Esophagus squamous epithelium (tissue), 5 donors: ENCODE measurements around the gene TREH. TPM values are rescaled to one million over a fixed set of nuclear protein-coding genes. Genes with fewer than 3 reads are reported as not detected.
A peak's percentile ranks its signal among the peaks of the same experiment; 100 is the strongest.
"Not testable (repeated sequence)": the region's sequence is repeated elsewhere in the genome, so short reads cannot be mapped to it uniquely, and the experiment has no call there.

Experiments used
- DNase-seq: peaks from one replicate; lab custom pipeline; 2025; lab: John Stamatoyannopoulos, UW
- H3K27ac ChIP-seq, 4 donors: fragments of 200-600 bp; sonication (generic); one replicate each; pipeline ENCODE4 v1.5.1; 2016 to 2019; ENCODE audit warnings: mild to moderate bottlenecking in 1 of 4
- H3K27me3 ChIP-seq, 4 donors: fragments of 200-600 bp; sonication (generic); 1 replicate in 3 of 4; 2 replicates in 1 of 4; pipeline versions ENCODE4 v1.5.1 to v1.6.0; 2017 to 2021; ENCODE audit warnings: antibody characterized with exemption in 1 of 4
- H3K36me3 ChIP-seq, 3 donors: fragments of 200-600 bp; sonication (generic); one replicate each; pipeline ENCODE4 v1.5.1; 2016 to 2019
- H3K4me1 ChIP-seq, 3 donors: fragments of 200-600 bp; sonication (generic); one replicate each; pipeline ENCODE4 v1.5.1; 2017 to 2019
- H3K4me3 ChIP-seq, 4 donors: fragments of 200-600 bp; sonication (generic); 1 replicate in 3 of 4; 2 replicates in 1 of 4; pipeline ENCODE4 v1.5.1; 2016 to 2019; ENCODE audit warnings: mild to moderate bottlenecking in 2 of 4, moderate library complexity in 1 of 4
- H3K9me3 ChIP-seq, 3 donors: fragments of 200-600 bp; sonication (generic); one replicate each; pipeline ENCODE4 v1.5.1; 2016 to 2019
- POLR2A ChIP-seq, 4 donors: fragments of 450-650 bp; IDR thresholded peaks; one replicate each; pipeline ENCODE4 v1.6.1; 2017; ENCODE audit warnings: antibody characterized with exemption in 4 of 4, mild to moderate bottlenecking in 4 of 4, moderate library complexity in 3 of 4
- WGBS, 2 donors: methylation state at CpG; one replicate each; pipeline ENCODE4 v1.1.5; 2018; 5-methylcytosine and 5-hydroxymethylcytosine counted together
- intact Hi-C: fragments of 100-400 bp; cut with DNase I; formaldehyde crosslinking; loops from one replicate; pipeline ENCODE4 v1.15.0; 2022
- total RNA-seq, 4 donors: library from RNA; depleted of rRNA; stranded (reverse); fragments of >200 nt; gene quantifications; one replicate each; pipeline ENCODE4 v1.1.0, GENCODE V29; 2016
- TF ChIP-seq, protein P1 (sequence below), 6 experiments: fragments of 450-650 bp in 4 of 6; fragments of 200-600 bp in 2 of 6; sonication (generic) in 2 of 6; IDR thresholded peaks; one replicate each; pipeline ENCODE4 v1.5.1; 2016 to 2019; ENCODE audit warnings: antibody characterized with exemption in 6 of 6, mild to moderate bottlenecking in 4 of 6, moderate library complexity in 4 of 6
- donor health status: DM: yes; HTN: yes; CAD: no.

Gene TREH
- total RNA-seq, 4 donors from 2014 or later = 0.09 to 0.57 TPM; not detected in 2

DNA sequence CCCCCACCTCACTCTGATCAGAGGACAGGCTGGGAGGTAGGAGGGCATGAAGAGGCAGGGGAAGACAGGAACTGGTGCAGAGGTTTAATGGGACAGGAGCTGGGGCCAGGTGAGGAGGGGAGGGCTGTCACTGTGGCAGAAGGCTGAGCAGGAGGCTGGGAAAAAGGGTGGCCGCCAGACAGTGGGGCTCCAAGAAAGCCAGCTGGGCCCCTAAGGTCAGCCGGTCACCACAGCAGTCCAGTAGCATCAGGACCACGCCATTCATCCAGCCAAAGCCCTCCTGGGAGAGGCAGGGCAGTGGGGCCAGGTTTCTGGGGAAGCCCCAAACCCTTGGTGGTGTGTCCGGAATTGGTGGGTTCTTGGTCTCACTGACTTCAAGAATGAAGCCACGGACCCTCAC is 8.5 kb upstream of the TREH start:
- DNase-seq = no peak
- Histone ChIP-seq H3K36me3 (no peaks in the 10 kb centered on the region), H3K9me3 (no peaks in the 10 kb centered on the region), H3K4me1 (peaks cover 22 to 40% (median 34%) of the 10 kb centered on the region in 3 donors), H3K27ac (no peak overlapping the region), H3K27me3 (no peaks in the 10 kb centered on the region), H3K4me3 (no peak overlapping the region)
- intact Hi-C loops = no loop called here
- 95 to 97% methylated on average over 3 to 5 of the region's 5 CpGs for WGBS, 2 donors
- no peak for TF ChIP-seq POLR2A (IDR thresholded peaks at IDR 0.05)
- TF ChIP-seq, protein P1, sequence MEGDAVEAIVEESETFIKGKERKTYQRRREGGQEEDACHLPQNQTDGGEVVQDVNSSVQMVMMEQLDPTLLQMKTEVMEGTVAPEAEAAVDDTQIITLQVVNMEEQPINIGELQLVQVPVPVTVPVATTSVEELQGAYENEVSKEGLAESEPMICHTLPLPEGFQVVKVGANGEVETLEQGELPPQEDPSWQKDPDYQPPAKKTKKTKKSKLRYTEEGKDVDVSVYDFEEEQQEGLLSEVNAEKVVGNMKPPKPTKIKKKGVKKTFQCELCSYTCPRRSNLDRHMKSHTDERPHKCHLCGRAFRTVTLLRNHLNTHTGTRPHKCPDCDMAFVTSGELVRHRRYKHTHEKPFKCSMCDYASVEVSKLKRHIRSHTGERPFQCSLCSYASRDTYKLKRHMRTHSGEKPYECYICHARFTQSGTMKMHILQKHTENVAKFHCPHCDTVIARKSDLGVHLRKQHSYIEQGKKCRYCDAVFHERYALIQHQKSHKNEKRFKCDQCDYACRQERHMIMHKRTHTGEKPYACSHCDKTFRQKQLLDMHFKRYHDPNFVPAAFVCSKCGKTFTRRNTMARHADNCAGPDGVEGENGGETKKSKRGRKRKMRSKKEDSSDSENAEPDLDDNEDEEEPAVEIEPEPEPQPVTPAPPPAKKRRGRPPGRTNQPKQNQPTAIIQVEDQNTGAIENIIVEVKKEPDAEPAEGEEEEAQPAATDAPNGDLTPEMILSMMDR (IDR thresholded peaks at IDR 0.05) = no peak

GRCh38 chr11:118684187-118684586 is 4.7 kb upstream of the TREH start:
- no peaks in the 10 kb centered on the region for H3K9me3 ChIP-seq
- H3K4me3 ChIP-seq = no peak overlapping the region
- DNase-seq = no peak
- no peak for TF ChIP-seq POLR2A (IDR thresholded peaks at IDR 0.05)
- TF ChIP-seq, protein P1 (IDR thresholded peaks at IDR 0.05) = no peak
- H3K4me1 ChIP-seq = peaks cover under 1 to 27% (median 13%) of the 10 kb centered on the region in 3 donors
- H3K27me3 ChIP-seq = no peaks in the 10 kb centered on the region
- WGBS, 2 donors = 80 to 92% methylated on average over 1 to 2 of the region's 2 CpGs
- no peaks in the 10 kb centered on the region for H3K36me3 ChIP-seq
- intact Hi-C loops = no loop called here
- H3K27ac ChIP-seq = no peak overlapping the region

DNA sequence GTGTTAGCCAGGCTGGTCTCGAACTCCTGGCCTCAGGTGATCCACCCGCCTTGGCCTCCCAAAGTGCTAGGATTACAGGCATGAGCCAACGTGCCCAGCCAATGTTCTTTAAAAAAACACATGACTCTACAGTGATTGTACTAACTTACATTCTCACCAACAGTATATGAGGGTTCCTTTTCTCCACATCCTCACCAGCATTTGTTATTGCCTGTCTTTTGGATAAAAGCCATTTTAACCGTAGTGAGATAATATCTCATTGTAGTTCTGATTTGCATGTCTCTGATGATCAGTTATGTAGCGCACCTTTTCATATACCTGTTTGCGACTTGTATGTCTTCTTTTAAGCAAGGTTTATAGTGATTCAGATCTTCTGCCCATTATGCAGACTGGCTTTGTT is 3.5 kb upstream of the TREH start:
- H3K4me1 ChIP-seq = peaks cover 0 to 28% (median 12%) of the 10 kb centered on the region in 3 donors
- H3K36me3 ChIP-seq, DNase-seq, H3K9me3 ChIP-seq, intact Hi-C loops, H3K27ac ChIP-seq, H3K27me3 ChIP-seq, H3K4me3 ChIP-seq: not testable (repeated sequence)
- 48 to 50% methylated on average over 6 of the region's 6 CpGs for WGBS, 2 donors

GRCh38 chr11:118682372-118682771 is 2.9 kb upstream of the TREH start:
- no peak overlapping the region for H3K4me3 ChIP-seq
- TF ChIP-seq, protein P1 (IDR thresholded peaks at IDR 0.05) = no peak
- no peak for TF ChIP-seq POLR2A (IDR thresholded peaks at IDR 0.05)
- no peak overlapping the region for H3K27ac ChIP-seq
- intact Hi-C loops = no loop called here
- peaks cover 0 to 29% (median 12%) of the 10 kb centered on the region in 3 donors for H3K4me1 ChIP-seq
- DNase-seq = no peak
- H3K27me3 ChIP-seq = no peaks in the 10 kb centered on the region
- no peaks in the 10 kb centered on the region for H3K36me3 ChIP-seq
- no peaks in the 10 kb centered on the region for H3K9me3 ChIP-seq
- WGBS, 2 donors = 83 to 100% methylated on average over 1 of the region's 1 CpG

DNA sequence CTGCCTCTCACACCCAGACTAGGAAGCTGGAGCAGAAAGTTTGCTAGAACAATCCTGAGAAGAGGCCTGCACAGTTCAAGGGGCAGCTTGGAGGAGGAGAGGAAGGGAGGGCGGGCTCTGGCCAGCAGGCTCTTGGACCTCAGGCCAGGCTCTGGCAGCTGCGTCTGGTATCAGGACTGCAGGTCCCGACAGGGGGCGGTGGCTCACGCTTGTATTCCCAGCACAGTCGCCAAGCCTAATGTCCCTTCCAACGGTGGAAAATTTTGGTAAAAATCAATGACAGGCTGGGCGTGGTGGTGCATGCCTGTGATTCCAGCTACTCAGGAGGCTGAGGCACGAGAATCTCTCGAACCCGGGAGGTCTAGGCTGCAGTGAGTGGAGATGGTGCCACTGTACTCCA is 542 bp downstream of the TREH start:
- peaks cover 0 to 37% (median 12%) of the 10 kb centered on the region in 3 donors for H3K4me1 ChIP-seq
- H3K27me3 ChIP-seq, DNase-seq, H3K9me3 ChIP-seq, intact Hi-C loops, H3K36me3 ChIP-seq: not testable (repeated sequence)
- H3K4me3 ChIP-seq = peak overlapping the region in 2 of 4 donors; percentile 15 to 20
- peak overlapping the region; percentile 29 to 74 (median 64) for H3K27ac ChIP-seq
- WGBS, 2 donors = 35 to 37% methylated on average over 8 to 9 of the region's 11 CpGs

GRCh38 chr11:118677977-118678376 is 1.5 kb downstream of the TREH start:
- 91 to 92% methylated on average over 6 of the region's 6 CpGs for WGBS, 2 donors
- Histone ChIP-seq H3K36me3 (no peaks in the 10 kb centered on the region), H3K9me3 (no peaks in the 10 kb centered on the region), H3K4me3 (no peak overlapping the region), H3K27me3 (no peaks in the 10 kb centered on the region), H3K4me1 (peaks cover 0 to 37% (median 12%) of the 10 kb centered on the region in 3 donors), H3K27ac (no peak overlapping the region)
- TF ChIP-seq, protein P1 (IDR thresholded peaks at IDR 0.05) = no peak
- no peak for TF ChIP-seq POLR2A (IDR thresholded peaks at IDR 0.05)
- DNase-seq = no peak
- intact Hi-C loops = no loop called here
